GM12892 (cell line): ENCODE results near the gene CST9.

Source experiments
- POLR2A ChIP-seq: IDR thresholded peaks from 2 replicates; pipeline ENCODE4 v1.6.1; 2011; ENCODE audit warnings: low read depth, low read length, control low read depth
- POLR2AphosphoS5 ChIP-seq: IDR thresholded peaks from 2 replicates; pipeline ENCODE4 v1.6.1; 2011; ENCODE audit warnings: low read depth, low read length, control low read depth
- TAF1 ChIP-seq: IDR thresholded peaks from 2 replicates; pipeline ENCODE4 v1.6.1; 2011; ENCODE audit warnings: low read depth, mild to moderate bottlenecking, control low read depth, low read length, borderline replicate concordance

DNA sequence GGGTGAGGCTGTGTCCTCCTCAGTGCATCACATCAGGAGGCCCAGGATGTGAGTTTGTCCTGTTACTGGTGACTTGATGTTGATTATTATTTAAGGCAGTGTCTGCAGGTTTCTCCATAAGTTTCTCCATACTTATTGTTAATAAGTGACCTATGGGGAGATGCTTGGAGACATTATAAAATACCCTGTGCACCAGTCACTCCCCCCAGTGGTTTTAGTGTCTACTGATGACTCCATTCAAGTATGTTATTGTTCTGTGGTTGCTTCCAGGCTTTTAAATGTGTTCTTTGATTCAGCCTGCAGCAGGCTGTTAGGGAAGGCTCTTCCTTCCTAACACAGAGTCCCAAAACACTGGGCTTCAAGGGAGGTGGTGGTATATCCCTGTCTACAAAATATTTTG lies 46.7 kb upstream of the CST9 start:
- TF ChIP-seq POLR2A = no peak
- no peak for TF ChIP-seq POLR2AphosphoS5
- no peak for TF ChIP-seq TAF1
